Activated CD8-positive, alpha-beta T cell treated with anti-CD3 and anti-CD28 coated beads for 36 hours (primary cell): ENCODE results near the gene ZBTB44. TPM values are rescaled to one million over a fixed set of nuclear protein-coding genes. Genes with fewer than 3 reads are reported as not detected.

Experiments
- ATAC-seq: fragments of 200-7000 bp; cut with Tn5 transposase; one replicate; pipeline ENCODE4 v1.10.0; 2021; ENCODE audit warnings: mild to moderate bottlenecking, moderate library complexity
- CTCF ChIA-PET: fragments of 350-600 bp; sonication (Branson Sonifier 250); formaldehyde crosslinking; loops from one replicate; lab custom pipeline; 2021; ENCODE audit warnings: antibody characterized with exemption; lab: Charles Lee
- POLR2A ChIA-PET: fragments of 350-600 bp; sonication (Branson Sonifier 250); formaldehyde crosslinking; loops from one replicate; lab custom pipeline; 2021; ENCODE audit warnings: antibody characterized with exemption; lab: Charles Lee
- DNase-seq: peaks from one replicate; pipeline ENCODE4 v3.0.0-alpha.2; 2020
- H3K27ac Mint-ChIP-seq: one replicate; pipeline ENCODE4 v1.8.0; 2021; ENCODE audit warnings: mild to moderate bottlenecking, mixed read lengths
- H3K27me3 Mint-ChIP-seq: one replicate; pipeline ENCODE4 v1.8.0; 2021; ENCODE audit warnings: mixed read lengths
- H3K36me3 Mint-ChIP-seq: one replicate; pipeline ENCODE4 v1.8.0; 2021; ENCODE audit warnings: low read depth, mixed read lengths
- H3K4me1 Mint-ChIP-seq: one replicate; pipeline ENCODE4 v1.8.0; 2021; ENCODE audit warnings: low read depth, mixed read lengths
- H3K4me3 Mint-ChIP-seq: one replicate; pipeline ENCODE4 v1.8.0; 2021; ENCODE audit warnings: mild to moderate bottlenecking, moderate library complexity, mixed read lengths
- H3K9me3 Mint-ChIP-seq: one replicate; pipeline ENCODE4 v1.8.0; 2021; ENCODE audit warnings: mixed read lengths
- intact Hi-C: fragments of 100-400 bp; cut with micrococcal nuclease; formaldehyde crosslinking; loops from one replicate; pipeline ENCODE4 v1.10.0; 2022
- total RNA-seq, 2 experiments: library from RNA; stranded (reverse); gene quantifications; one replicate each; pipeline ENCODE4 v1.2.3, GENCODE V29; 2021
- TF ChIP-seq, protein P1 (sequence below): fragments of 200-600 bp; IDR thresholded peaks from one replicate; pipeline ENCODE4 v1.8.0; 2022; ENCODE audit warnings: antibody characterized with exemption, mild to moderate bottlenecking

The ZBTB44 gene
- total RNA-seq, 2 experiments from 2014 or later: 43.0 to 43.7 TPM

DNA sequence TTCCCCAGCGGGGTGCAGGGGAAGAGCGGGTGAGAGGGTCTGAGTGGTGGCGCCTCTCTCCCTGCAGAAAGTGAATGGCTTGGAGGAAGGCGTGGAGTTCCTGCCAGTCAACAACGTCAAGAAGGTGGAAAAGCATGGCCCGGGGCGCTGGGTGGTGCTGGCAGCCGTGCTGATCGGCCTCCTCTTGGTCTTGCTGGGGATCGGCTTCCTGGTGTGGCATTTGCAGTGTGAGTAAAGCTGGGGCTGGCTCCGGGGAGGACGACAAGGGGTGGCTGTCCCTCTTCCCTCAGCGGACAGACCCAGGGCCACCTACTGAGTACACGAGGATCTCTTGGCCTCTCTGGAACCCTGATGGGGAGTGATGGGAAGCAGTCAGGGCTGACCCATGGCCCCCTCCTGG lies 126.7 kb downstream of the ZBTB44 start:
- intact Hi-C loops: no loop called here
- H3K4me1 Mint-ChIP-seq: no peaks in the 10 kb centered on the region
- no peak overlapping the region for H3K4me3 Mint-ChIP-seq
- ChIA-PET CTCF (no interaction called here), POLR2A (no interaction called here)
- TF ChIP-seq, protein P1, sequence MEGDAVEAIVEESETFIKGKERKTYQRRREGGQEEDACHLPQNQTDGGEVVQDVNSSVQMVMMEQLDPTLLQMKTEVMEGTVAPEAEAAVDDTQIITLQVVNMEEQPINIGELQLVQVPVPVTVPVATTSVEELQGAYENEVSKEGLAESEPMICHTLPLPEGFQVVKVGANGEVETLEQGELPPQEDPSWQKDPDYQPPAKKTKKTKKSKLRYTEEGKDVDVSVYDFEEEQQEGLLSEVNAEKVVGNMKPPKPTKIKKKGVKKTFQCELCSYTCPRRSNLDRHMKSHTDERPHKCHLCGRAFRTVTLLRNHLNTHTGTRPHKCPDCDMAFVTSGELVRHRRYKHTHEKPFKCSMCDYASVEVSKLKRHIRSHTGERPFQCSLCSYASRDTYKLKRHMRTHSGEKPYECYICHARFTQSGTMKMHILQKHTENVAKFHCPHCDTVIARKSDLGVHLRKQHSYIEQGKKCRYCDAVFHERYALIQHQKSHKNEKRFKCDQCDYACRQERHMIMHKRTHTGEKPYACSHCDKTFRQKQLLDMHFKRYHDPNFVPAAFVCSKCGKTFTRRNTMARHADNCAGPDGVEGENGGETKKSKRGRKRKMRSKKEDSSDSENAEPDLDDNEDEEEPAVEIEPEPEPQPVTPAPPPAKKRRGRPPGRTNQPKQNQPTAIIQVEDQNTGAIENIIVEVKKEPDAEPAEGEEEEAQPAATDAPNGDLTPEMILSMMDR: no peak
- H3K36me3 Mint-ChIP-seq: no peaks in the 10 kb centered on the region
- H3K27ac Mint-ChIP-seq: no peak overlapping the region
- no peaks in the 10 kb centered on the region for H3K27me3 Mint-ChIP-seq
- H3K9me3 Mint-ChIP-seq: no peaks in the 10 kb centered on the region
- no peak for DNase-seq
- no peak for ATAC-seq

DNA sequence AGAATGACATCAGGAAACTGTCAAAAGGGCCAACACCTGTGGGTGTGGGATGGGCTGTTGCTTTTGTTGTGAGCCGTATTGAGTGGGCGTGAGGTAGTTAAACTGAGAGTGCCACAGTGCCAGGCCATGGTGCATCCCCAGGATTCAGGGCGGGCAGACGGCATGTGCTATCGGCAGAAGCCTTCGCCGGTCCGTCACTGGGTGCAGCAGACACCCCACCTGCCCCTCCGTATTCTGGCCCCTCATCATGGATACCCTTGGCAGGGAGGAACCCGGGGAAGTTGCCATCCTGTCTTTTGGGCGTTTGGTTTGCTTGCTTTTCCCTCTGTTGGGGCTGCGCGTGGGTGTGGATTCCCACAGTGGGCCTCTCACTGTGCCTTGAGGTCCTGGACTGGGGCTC lies 127.6 kb downstream of the ZBTB44 start:
- Mint-ChIP-seq H3K4me3 (no peak overlapping the region), H3K9me3 (no peaks in the 10 kb centered on the region), H3K27ac (no peak overlapping the region), H3K36me3 (no peaks in the 10 kb centered on the region), H3K27me3 (no peaks in the 10 kb centered on the region), H3K4me1 (no peaks in the 10 kb centered on the region)
- POLR2A ChIA-PET: no interaction called here
- intact Hi-C loops: no loop called here
- TF ChIP-seq, protein P1: no peak
- ATAC-seq (no peak), DNase-seq (no peak)
- CTCF ChIA-PET: interaction anchor here (2.4 kb wide), 1 partner anchor 26 kb away, joined by 7 read pairs; no protein-coding TSS in a partner anchor

DNA sequence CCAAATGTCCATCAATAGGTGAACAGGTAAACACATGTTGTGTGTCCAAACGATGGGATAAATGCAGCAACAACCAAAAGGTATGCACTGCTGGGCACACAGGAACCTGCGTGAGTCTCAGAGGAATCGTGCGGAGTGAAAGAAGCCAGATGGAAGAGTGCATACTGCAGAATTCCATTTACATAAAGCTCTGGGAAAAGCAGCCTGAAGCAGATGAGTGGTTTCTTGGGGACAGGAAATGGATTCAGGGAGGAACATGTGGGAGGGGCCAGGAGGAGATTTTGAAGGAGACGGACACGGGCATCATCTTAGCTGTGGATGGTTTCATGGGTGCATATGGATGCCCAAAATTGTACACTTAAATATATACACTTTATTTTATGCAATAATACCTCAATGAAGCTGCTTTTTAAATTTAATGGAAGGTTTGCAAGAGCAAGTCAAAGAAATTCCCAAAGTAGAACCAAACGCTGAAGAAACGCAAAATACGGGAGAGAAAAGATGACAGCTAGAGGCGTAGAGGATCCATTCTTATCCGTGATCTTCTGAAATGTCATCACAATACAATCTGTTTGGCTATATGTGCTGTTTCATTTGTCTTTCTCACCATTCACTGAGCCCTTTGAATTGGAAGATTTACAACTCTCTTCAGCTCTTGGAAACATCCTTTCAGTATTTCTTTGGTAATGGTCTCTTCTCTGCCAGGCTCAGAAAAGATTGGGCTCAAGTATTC lies 130.7 kb downstream of the ZBTB44 start:
- Mint-ChIP-seq H3K27ac (no peak overlapping the region), H3K4me3 (no peak overlapping the region), H3K4me1 (no peaks in the 10 kb centered on the region), H3K9me3 (no peaks in the 10 kb centered on the region), H3K27me3 (no peaks in the 10 kb centered on the region), H3K36me3 (no peaks in the 10 kb centered on the region)
- ATAC-seq (no peak), DNase-seq (no peak)
- intact Hi-C loops: no loop called here
- ChIA-PET POLR2A (no interaction called here), CTCF (interaction anchor here (0.6 kb wide), 1 partner anchor 352 kb away, joined by 3 read pairs; no protein-coding TSS in a partner anchor)
- TF ChIP-seq, protein P1: no peak

DNA sequence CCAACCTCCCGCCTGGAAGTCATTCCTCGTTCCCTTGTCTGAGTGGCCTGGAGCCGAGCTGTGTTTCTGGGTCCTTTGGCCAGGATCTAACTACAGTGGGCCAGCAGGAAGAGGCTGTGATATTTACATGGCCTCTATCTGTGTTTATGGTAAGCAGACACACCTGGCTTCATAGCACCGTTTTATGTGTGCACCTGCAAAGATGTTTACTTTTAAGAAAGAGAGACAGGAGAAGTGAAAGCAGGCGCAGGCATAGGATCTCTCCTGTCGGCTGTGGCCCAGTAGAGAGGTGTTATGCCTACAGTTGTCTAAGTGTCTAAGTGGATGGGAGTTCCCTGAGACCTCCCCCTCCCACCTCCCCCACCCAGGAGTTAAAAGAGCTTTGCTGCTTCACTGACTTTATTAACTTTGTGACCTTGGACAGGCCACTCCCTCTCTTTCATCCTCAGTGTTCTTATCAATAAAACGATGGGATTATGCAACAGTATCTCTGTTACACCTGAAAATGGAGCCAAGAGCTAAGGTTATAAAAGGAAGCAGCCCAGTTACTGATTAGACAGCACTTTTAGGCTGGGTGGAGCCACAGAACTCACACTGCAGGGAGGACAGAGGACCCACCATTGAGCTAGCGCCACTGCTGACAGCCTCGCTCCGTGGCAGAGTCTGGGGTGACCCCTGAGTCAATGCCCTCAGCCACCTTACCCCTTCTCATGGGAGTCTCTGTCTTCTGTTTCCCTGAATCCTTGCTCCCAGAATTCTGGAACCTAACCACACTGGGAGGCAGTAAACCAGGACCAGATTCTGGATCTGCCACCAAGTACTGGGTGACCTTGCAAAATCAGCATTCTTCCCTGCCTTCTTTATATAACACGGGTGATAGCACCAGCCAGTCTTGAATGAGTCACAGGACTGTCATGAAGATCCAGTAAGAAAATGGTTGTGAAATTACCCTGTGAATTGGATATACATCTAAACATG lies 133.1 kb downstream of the ZBTB44 start:
- ChIA-PET POLR2A (no interaction called here), CTCF (interaction anchor here (0.6 kb wide), 1 partner anchor 85 kb away, joined by 3 read pairs; no protein-coding TSS in a partner anchor)
- H3K4me1 Mint-ChIP-seq: no peaks in the 10 kb centered on the region
- H3K9me3 Mint-ChIP-seq: no peaks in the 10 kb centered on the region
- H3K36me3 Mint-ChIP-seq: no peaks in the 10 kb centered on the region
- no peak overlapping the region for H3K27ac Mint-ChIP-seq
- DNase-seq: no peak
- no peak overlapping the region for H3K4me3 Mint-ChIP-seq
- H3K27me3 Mint-ChIP-seq: no peaks in the 10 kb centered on the region
- intact Hi-C loops: no loop called here
- TF ChIP-seq, protein P1: no peak
- no peak for ATAC-seq

DNA sequence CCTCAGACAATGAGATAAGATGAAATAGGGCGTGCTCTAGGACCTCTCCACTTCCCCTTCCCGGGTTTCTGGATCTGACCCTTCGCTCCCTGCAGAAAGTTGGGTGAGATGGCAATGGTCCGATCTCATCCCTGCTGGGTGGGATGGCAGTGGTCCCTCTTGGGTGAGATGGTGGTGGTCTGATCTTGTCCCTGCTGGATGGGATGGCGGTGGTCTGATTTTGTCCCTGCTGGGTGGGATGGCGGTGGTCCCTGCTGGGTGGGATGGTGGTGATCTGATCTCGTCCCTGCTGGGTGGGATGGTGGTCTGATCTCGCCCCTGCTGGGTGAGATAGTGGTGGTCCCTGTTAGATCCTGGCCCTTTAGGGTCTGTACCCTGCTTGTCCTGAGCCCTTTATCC lies 133.8 kb downstream of the ZBTB44 start:
- Mint-ChIP-seq H3K27ac (no peak overlapping the region), H3K9me3 (no peaks in the 10 kb centered on the region), H3K4me1 (no peaks in the 10 kb centered on the region), H3K36me3 (no peaks in the 10 kb centered on the region), H3K4me3 (no peak overlapping the region), H3K27me3 (peaks cover 2% of the 10 kb centered on the region)
- CTCF ChIA-PET: no interaction called here
- POLR2A ChIA-PET: no interaction called here
- intact Hi-C loops: no loop called here
- no peak for ATAC-seq
- TF ChIP-seq, protein P1: no peak
- DNase-seq: no peak
